Measurements from ENCODE around the gene CC2D1A.
"Not testable (repeated sequence)": the region's sequence is repeated elsewhere in the genome, so short reads cannot be mapped to it uniquely, and the experiment has no call there.

Gene CC2D1A

GRCh38 chr19:13966684-13967128 lies 60.7 kb downstream of the CC2D1A start:
- DNase-seq (ENCODE audit: low read depth in 1 of 2, low spot score in 1 of 2) = no peak
- in situ Hi-C loops (cut with HindIII; ENCODE audit: low pct_unique_long_range_greater_than_20kb, low sequenced_read_pairs) = no loop called here
- TF ChIP-seq JUND (IDR thresholded peaks at IDR 0.05; ENCODE audit: low read depth) = no peak

GRCh38 chr19:13967206-13967605 lies 61.2 kb downstream of the CC2D1A start:
- DNase-seq (ENCODE audit: low read depth in 1 of 2, low spot score in 1 of 2); in situ Hi-C loops (cut with HindIII; ENCODE audit: low pct_unique_long_range_greater_than_20kb, low sequenced_read_pairs): not testable (repeated sequence)

GRCh38 chr19:13968383-13968935 lies 62.5 kb downstream of the CC2D1A start:
- no peak for TF ChIP-seq JUND (IDR thresholded peaks at IDR 0.05; ENCODE audit: low read depth)
- DNase-seq (ENCODE audit: low read depth in 1 of 2, low spot score in 1 of 2) = no peak
- in situ Hi-C loops (cut with HindIII; ENCODE audit: low pct_unique_long_range_greater_than_20kb, low sequenced_read_pairs) = no loop called here

- in situ Hi-C loops (cut with HindIII; ENCODE audit: low pct_unique_long_range_greater_than_20kb, low sequenced_read_pairs) = no loop called here
- TF ChIP-seq JUND (IDR thresholded peaks at IDR 0.05; ENCODE audit: low read depth) = no peak
- DNase-seq (ENCODE audit: low read depth in 1 of 2, low spot score in 1 of 2) = no peak
These were observed 63.0 kb downstream of the CC2D1A start for GRCh38 chr19:13968999-13969398.

- TF ChIP-seq JUND (IDR thresholded peaks at IDR 0.05; ENCODE audit: low read depth) = no peak
- in situ Hi-C loops (cut with HindIII; ENCODE audit: low pct_unique_long_range_greater_than_20kb, low sequenced_read_pairs) = no loop called here
- no peak for DNase-seq (ENCODE audit: low read depth in 1 of 2, low spot score in 1 of 2)
These were observed 63.9 kb downstream of the CC2D1A start for GRCh38 chr19:13969897-13970296.

GRCh38 chr19:13971868-13972267 lies 65.9 kb downstream of the CC2D1A start:
- in situ Hi-C loops (cut with HindIII; ENCODE audit: low pct_unique_long_range_greater_than_20kb, low sequenced_read_pairs); DNase-seq (ENCODE audit: low read depth in 1 of 2, low spot score in 1 of 2): not testable (repeated sequence)

GRCh38 chr19:13972368-13973155 lies 66.6 kb downstream of the CC2D1A start:
- no peak for TF ChIP-seq JUND (IDR thresholded peaks at IDR 0.05; ENCODE audit: low read depth)
- in situ Hi-C loops (cut with HindIII; ENCODE audit: low pct_unique_long_range_greater_than_20kb, low sequenced_read_pairs) = no loop called here

GRCh38 chr19:13973479-13973878 lies 67.5 kb downstream of the CC2D1A start:
- in situ Hi-C loops (cut with HindIII; ENCODE audit: low pct_unique_long_range_greater_than_20kb, low sequenced_read_pairs); DNase-seq (ENCODE audit: low read depth in 1 of 2, low spot score in 1 of 2): not testable (repeated sequence)

More at GRCh38 chr19:13972368-13973155, 66.6 kb downstream of the CC2D1A start:
- no peak for DNase-seq (ENCODE audit: low read depth in 1 of 2, low spot score in 1 of 2)

- in situ Hi-C loops (cut with HindIII; ENCODE audit: low pct_unique_long_range_greater_than_20kb, low sequenced_read_pairs) = no loop called here
- no peak for TF ChIP-seq JUND (IDR thresholded peaks at IDR 0.05; ENCODE audit: low read depth)
- DNase-seq (ENCODE audit: low read depth in 1 of 2, low spot score in 1 of 2) = peak; percentile 87 to 90
These were observed 68.1 kb downstream of the CC2D1A start for GRCh38 chr19:13974073-13974472.

- no peak for TF ChIP-seq JUND (IDR thresholded peaks at IDR 0.05; ENCODE audit: low read depth)
- in situ Hi-C loops (cut with HindIII; ENCODE audit: low pct_unique_long_range_greater_than_20kb, low sequenced_read_pairs) = no loop called here
- DNase-seq (ENCODE audit: low read depth in 1 of 2, low spot score in 1 of 2) = no peak
These were observed 69.9 kb downstream of the CC2D1A start for GRCh38 chr19:13975870-13976269.

- in situ Hi-C loops (cut with HindIII; ENCODE audit: low pct_unique_long_range_greater_than_20kb, low sequenced_read_pairs) = no loop called here
- no peak for TF ChIP-seq JUND (IDR thresholded peaks at IDR 0.05; ENCODE audit: low read depth)
- no peak for DNase-seq (ENCODE audit: low read depth in 1 of 2, low spot score in 1 of 2)
These were observed 70.4 kb downstream of the CC2D1A start for GRCh38 chr19:13976446-13976845.

GRCh38 chr19:13977803-13978202 lies 71.8 kb downstream of the CC2D1A start:
- no peak for DNase-seq (ENCODE audit: low read depth in 1 of 2, low spot score in 1 of 2)
- in situ Hi-C loops (cut with HindIII; ENCODE audit: low pct_unique_long_range_greater_than_20kb, low sequenced_read_pairs) = no loop called here
- no peak for TF ChIP-seq JUND (IDR thresholded peaks at IDR 0.05; ENCODE audit: low read depth)

- in situ Hi-C loops (cut with HindIII; ENCODE audit: low pct_unique_long_range_greater_than_20kb, low sequenced_read_pairs) = no loop called here
- no peak for DNase-seq (ENCODE audit: low read depth in 1 of 2, low spot score in 1 of 2)
- TF ChIP-seq JUND (IDR thresholded peaks at IDR 0.05; ENCODE audit: low read depth) = no peak
These were observed 72.6 kb downstream of the CC2D1A start for GRCh38 chr19:13978351-13979243.
